ENCODE measurements around the gene ERN1. TPM values are rescaled to one million over a fixed set of nuclear protein-coding genes. Genes with fewer than 3 reads are reported as not detected.

Gene ERN1
- total and polyA plus RNA-seq, 2 of the 8 experiments (the other 6 are each of a cell fraction or from before 2014, with no cell fraction given), result 1.8 to 3.9 TPM

- no peak overlapping the region for H3K56ac ChIP-seq (replicated peaks; ENCODE audit: insufficient read length, low read depth, low read length)
- no peak overlapping the region for H3K9ac ChIP-seq (replicated peaks in 1 of 4; ENCODE audit: extremely low read depth in 1 of 4, low read depth in 3 of 4, low read length in 3 of 4)
- no peak overlapping the region for H2BK20ac ChIP-seq (ENCODE audit: low read length)
- H3K27ac ChIP-seq (ENCODE audit: low read depth, low read length), result no peak overlapping the region
- H3K18ac ChIP-seq (ENCODE audit: extremely low read depth, low read length), result no peak overlapping the region
- DNase-seq (ENCODE audit: low read depth in 1 of 2, low spot score in 2 of 2) (no peak), FAIRE-seq (no peak)
- H2BK120ac ChIP-seq (replicated peaks; ENCODE audit: low read depth, low read length), result no peak overlapping the region
- no peak overlapping the region for H2AFZ ChIP-seq (ENCODE audit: low read length)
- H2BK12ac ChIP-seq (ENCODE audit: low read depth, low read length), result no peak overlapping the region
- no peaks in the 10 kb centered on the region for H3K79me2 ChIP-seq (ENCODE audit: control insufficient read depth in 1 of 2, insufficient read depth in 2 of 2, low read length in 2 of 2)
- no peak overlapping the region for H3K4me3 ChIP-seq (ENCODE audit: extremely low read depth in 1 of 4, insufficient read depth in 2 of 4, low read depth in 3 of 4, low read length in 4 of 4)
- H3K36me3 ChIP-seq (ENCODE audit: control insufficient read depth in 2 of 4, insufficient read depth in 4 of 4, low read length in 3 of 4), result no peaks in the 10 kb centered on the region; a peak in 1 of 8 replicates
- H3K23me2 ChIP-seq (ENCODE audit: low read depth, low read length), result no peaks in the 10 kb centered on the region
- H4K8ac ChIP-seq (ENCODE audit: extremely low read depth, insufficient read depth, low read length), result no peak overlapping the region
- CTCF ChIA-PET (ENCODE audit: partially characterized antibody), result no interaction called here
- no peak overlapping the region for H3K4me2 ChIP-seq (ENCODE audit: insufficient read depth in 1 of 2, low read depth in 2 of 2, low read length in 2 of 2)
- H2BK5ac ChIP-seq (ENCODE audit: low read depth, low read length), result no peak overlapping the region
- H3K9me3 ChIP-seq (ENCODE audit: insufficient read depth in 2 of 2, low read depth in 1 of 2, low read length in 1 of 2), result no peaks in the 10 kb centered on the region
- no peak overlapping the region for H4K5ac ChIP-seq (ENCODE audit: insufficient read length, low read depth, low read length)
- H4K20me1 ChIP-seq (replicated peaks in 1 of 2; ENCODE audit: control insufficient read depth in 1 of 2, insufficient read depth in 2 of 2, low read length in 2 of 2), result no peaks in the 10 kb centered on the region
- no peaks in the 10 kb centered on the region for H3K27me3 ChIP-seq (replicated peaks in 1 of 4; ENCODE audit: control insufficient read depth in 3 of 4, extremely low read depth in 1 of 4, insufficient read depth in 3 of 4, low read length in 3 of 4)
- WGBS, 2 experiments (ENCODE audit: extremely low coverage in 1 of 2, insufficient coverage in 1 of 2, insufficient read length in 1 of 2, insufficient replicate concordance in 2 of 2, low coverage in 1 of 2, low lambda C conversion rate in 2 of 2, missing lambda C conversion rate in 1 of 2), result 85% methylated on average over 6 of the region's 6 CpGs; no CpG with 5 or more reads in 1 of the 2 experiments
- H3K23ac ChIP-seq (ENCODE audit: insufficient read length), result no peak overlapping the region
- no peak overlapping the region for H3K14ac ChIP-seq (ENCODE audit: insufficient read length)
- peaks cover 0 to 3% (median 3%) of the 10 kb centered on the region in 4 experiments; a peak in 2 of 7 replicates for H3K4me1 ChIP-seq (replicated peaks in 1 of 4; ENCODE audit: control insufficient read depth in 3 of 4, insufficient read depth in 4 of 4, low read length in 3 of 4)
- H3K79me1 ChIP-seq (ENCODE audit: low read depth, low read length), result no peaks in the 10 kb centered on the region
- no peak overlapping the region for H3K4ac ChIP-seq (replicated peaks; ENCODE audit: insufficient read length, low read depth, low read length)
- H4K91ac ChIP-seq (replicated peaks; ENCODE audit: insufficient read length, low read length), result no peak overlapping the region
- H2AK5ac ChIP-seq (ENCODE audit: low read depth, low read length), result no peak overlapping the region
- POLR2A ChIA-PET (ENCODE audit: partially characterized antibody), result interaction anchor here (16.8 kb wide), 1 partner anchor 15 kb away, joined by 193 read pairs; no protein-coding TSS in a partner anchor
- no peak overlapping the region for H2BK15ac ChIP-seq (ENCODE audit: low read length)
- no peak for TF ChIP-seq POU5F1 (IDR thresholded peaks at IDR 0.05; ENCODE audit: low read depth, low read length)
- no peak for TF ChIP-seq SIX5 (IDR thresholded peaks at IDR 0.05; ENCODE audit: low read depth, low read length)
- TF ChIP-seq SP2 (IDR thresholded peaks at IDR 0.05; ENCODE audit: low read length), result no peak
- no peak for TF ChIP-seq CTCF (IDR thresholded peaks at IDR 0.05; ENCODE audit: control extremely low read depth in 1 of 3, insufficient read depth in 1 of 3, low read depth in 1 of 3, low read length in 3 of 3)
- TF ChIP-seq YY1 (IDR thresholded peaks at IDR 0.05; ENCODE audit: low read depth, low read length), result no peak
- no peak for TF ChIP-seq TBP (IDR thresholded peaks at IDR 0.05; ENCODE audit: low read depth, low read length)
- no peak for TF ChIP-seq TAF1 (IDR thresholded peaks at IDR 0.05; ENCODE audit: low read depth, low read length)
- no peak for TF ChIP-seq BACH1 (IDR thresholded peaks at IDR 0.05; ENCODE audit: low read length)
- TF ChIP-seq RFX5 (IDR thresholded peaks at IDR 0.05; ENCODE audit: borderline replicate concordance, low read depth, low read length), result no peak
- no peak for TF ChIP-seq ASH2L (IDR thresholded peaks at IDR 0.05; ENCODE audit: low read length)
- no peak for TF ChIP-seq SP1 (IDR thresholded peaks at IDR 0.05; ENCODE audit: low read depth, low read length)
Measured at GRCh38 chr17:64161380-64162176, 31.6 kb upstream of the ERN1 start.
